Measurements from ENCODE around the gene MDM4.

- no peak for TF ChIP-seq POLR2A (IDR thresholded peaks at IDR 0.05)
- no peak for TF ChIP-seq CTCF (IDR thresholded peaks at IDR 0.05)
- TF ChIP-seq EP300 (IDR thresholded peaks at IDR 0.05) = no peak
These were observed 40.3 kb downstream of the MDM4 start for GRCh38 chr1:204556458-204557052.

Data from upper lobe of left lung (tissue), 4 donors.